MCF 10A (cell line): ENCODE measurements around the gene DHRS1. TPM values are rescaled to one million over a fixed set of nuclear protein-coding genes. Genes with fewer than 3 reads are reported as not detected.

Experiments
- BruUV-seq: library from RNA; stranded (reverse); fragments of 400-500 nt; replicated peaks from 2 replicates; lab custom pipeline; 2021; lab: Mats Ljungman, UMichigan
- CTCF ChIA-PET: fragments of 300-600 bp; sonication (Branson Sonifier 250); formaldehyde crosslinking; extraction: SDS; loops from one replicate; lab custom pipeline; 2021; ENCODE audit warnings: antibody characterized with exemption, inconsistent platforms; lab: Yijun Ruan, JAX
- POLR2A ChIA-PET: fragments of 300-600, 350-650 bp; sonication (Branson Sonifier 250); formaldehyde crosslinking; extraction: SDS; loops from one replicate; lab custom pipeline; 2020; ENCODE audit warnings: antibody characterized with exemption, inconsistent platforms; lab: Yijun Ruan, JAX
- DNase-seq: peaks from one replicate; pipeline ENCODE4 v3.0.0-alpha.2; 2018; ENCODE audit not compliant: unreplicated experiment
- H3K27ac Mint-ChIP-seq: one replicate; pipeline ENCODE4 v1.8.0; 2022; ENCODE audit warnings: mild to moderate bottlenecking, low read depth, mixed read lengths; ENCODE audit not compliant: unreplicated experiment
- H3K27me3 Mint-ChIP-seq: one replicate; pipeline ENCODE4 v1.8.0; 2022; ENCODE audit warnings: mixed read lengths; ENCODE audit not compliant: insufficient read depth, unreplicated experiment
- H3K36me3 Mint-ChIP-seq: one replicate; pipeline ENCODE4 v1.8.0; 2022; ENCODE audit warnings: mild to moderate bottlenecking, moderate library complexity, mixed read lengths; ENCODE audit not compliant: insufficient read depth, unreplicated experiment
- H3K4me1 Mint-ChIP-seq: one replicate; pipeline ENCODE4 v1.8.0; 2022; ENCODE audit warnings: mixed read lengths; ENCODE audit not compliant: insufficient read depth, unreplicated experiment
- H3K4me3 Mint-ChIP-seq: one replicate; pipeline ENCODE4 v1.8.0; 2022; ENCODE audit warnings: mild to moderate bottlenecking, moderate library complexity, mixed read lengths; ENCODE audit not compliant: unreplicated experiment
- H3K9me3 Mint-ChIP-seq: one replicate; pipeline ENCODE4 v1.8.0; 2022; ENCODE audit warnings: mixed read lengths; ENCODE audit not compliant: unreplicated experiment
- CTCF ChIP-seq: fragments of 200-600 bp; IDR thresholded peaks from one replicate; pipeline ENCODE4 v1.8.0; 2022; ENCODE audit warnings: antibody characterized with exemption, mild to moderate bottlenecking; ENCODE audit not compliant: unreplicated experiment
- intact Hi-C: fragments of 100-400 bp; cut with micrococcal nuclease; formaldehyde crosslinking; loops from 2 replicates; pipeline ENCODE4 v1.14.1; 2022
- total RNA-seq: library from RNA; stranded (reverse); gene quantifications from 2 replicates; pipeline ENCODE4 v1.2.3, GENCODE V29; 2022

The DHRS1 gene
- total RNA-seq, 1 experiment from 2014 or later, result 29.7 TPM

GRCh38 chr14:24277606-24278321 lies 21.8 kb downstream of the DHRS1 start:
- CTCF ChIA-PET, result interaction anchor here (0.6 to 32.3 kb wide), 6 partner anchors 21 to 1425 kb away, joined by 3 to 457 read pairs (median 4); partner anchors contain the start of genes CIDEB, DHRS1, LTB4R2 and NOP9
- no TSS peak for BruUV-seq
- no peak for DNase-seq
- Mint-ChIP-seq H3K36me3 (peaks cover 7% of the 10 kb centered on the region), H3K4me3 (no peak overlapping the region), H3K27me3 (no peaks in the 10 kb centered on the region), H3K9me3 (peaks cover 7% of the 10 kb centered on the region), H3K4me1 (peaks cover 46% of the 10 kb centered on the region), H3K27ac (peak overlapping the region; percentile 47)
- POLR2A ChIA-PET, result interaction anchor here (1.1 to 9.5 kb wide), 5 partner anchors 13 to 35 kb away, joined by 3 to 146 read pairs (median 4); partner anchors contain the start of gene TINF2
- no peak for TF ChIP-seq CTCF
- intact Hi-C loops, result no loop called here

DNA sequence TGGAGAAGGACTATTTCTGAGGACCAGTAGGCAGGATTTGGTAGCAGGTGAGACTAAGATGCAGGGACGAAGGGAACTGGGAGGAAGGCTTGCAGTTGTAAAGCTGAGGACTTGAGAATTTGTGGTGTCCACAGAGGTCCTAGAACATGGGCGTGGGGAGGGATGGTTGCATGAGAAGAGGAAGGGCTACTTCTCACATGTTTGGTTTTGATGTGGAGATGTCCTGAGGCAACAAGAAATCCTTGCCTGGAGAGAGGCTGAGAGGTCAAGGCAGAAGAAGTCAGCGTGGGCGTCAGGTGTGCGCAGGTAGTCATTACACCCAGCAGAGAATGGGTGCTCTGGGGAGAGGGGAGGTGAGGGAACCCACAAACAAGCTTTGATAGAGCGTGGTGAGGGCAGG lies 22.5 kb downstream of the DHRS1 start:
- no peak overlapping the region for H3K27ac Mint-ChIP-seq
- ChIA-PET CTCF (interaction anchor here (0.7 to 32.3 kb wide), 3 partner anchors 22 to 35 kb away, joined by 3 to 457 read pairs (median 392); partner anchors contain the start of genes DHRS1, NOP9 and TINF2), POLR2A (interaction anchor here (1.1 to 9.5 kb wide), 3 partner anchors 19 to 35 kb away, joined by 3 to 146 read pairs (median 4); partner anchors contain the start of gene TINF2)
- H3K36me3 Mint-ChIP-seq, result peaks cover 12% of the 10 kb centered on the region
- no peak overlapping the region for H3K4me3 Mint-ChIP-seq
- DNase-seq, result no peak
- H3K4me1 Mint-ChIP-seq, result peaks cover 53% of the 10 kb centered on the region
- H3K27me3 Mint-ChIP-seq, result no peaks in the 10 kb centered on the region
- no TSS peak for BruUV-seq
- intact Hi-C loops, result no loop called here
- H3K9me3 Mint-ChIP-seq, result peaks cover 7% of the 10 kb centered on the region
- TF ChIP-seq CTCF, result no peak

GRCh38 chr14:24274101-24274543 lies 25.5 kb downstream of the DHRS1 start:
- BruUV-seq, result no TSS peak
- intact Hi-C loops, result no loop called here
- H3K9me3 Mint-ChIP-seq, result peaks cover 7% of the 10 kb centered on the region
- no peak for TF ChIP-seq CTCF
- H3K27ac Mint-ChIP-seq, result peak overlapping the region; percentile 16
- ChIA-PET CTCF (interaction anchor here (0.6 to 32.3 kb wide), 18 partner anchors 9 to 169 kb away, joined by 3 to 457 read pairs (median 6); partner anchors contain the start of genes CIDEB, DHRS1, LTB4R2 and MDP1), POLR2A (interaction anchor here (0.6 to 9.5 kb wide), 33 partner anchors 9 to 1435 kb away, joined by 3 to 146 read pairs (median 4); partner anchors contain the start of genes AP1G2, C14orf119, CHMP4A and DCAF11)
- H3K27me3 Mint-ChIP-seq, result no peaks in the 10 kb centered on the region
- peak overlapping the region; percentile 15 for H3K4me3 Mint-ChIP-seq
- peaks cover 42% of the 10 kb centered on the region for H3K4me1 Mint-ChIP-seq
- H3K36me3 Mint-ChIP-seq, result peaks cover 12% of the 10 kb centered on the region
- DNase-seq, result peak; percentile 95
